Mammary microvascular endothelial cell (primary cell): ENCODE results near the gene WASHC3. TPM values are rescaled to one million over a fixed set of nuclear protein-coding genes. Genes with fewer than 3 reads are reported as not detected.

Experiments
- total RNA-seq: library from RNA; depleted of rRNA; stranded (reverse); fragments of >200 nt; gene quantifications from 2 replicates; pipeline ENCODE4 v1.2.3, GENCODE V29; 2015

The WASHC3 gene, protein sequence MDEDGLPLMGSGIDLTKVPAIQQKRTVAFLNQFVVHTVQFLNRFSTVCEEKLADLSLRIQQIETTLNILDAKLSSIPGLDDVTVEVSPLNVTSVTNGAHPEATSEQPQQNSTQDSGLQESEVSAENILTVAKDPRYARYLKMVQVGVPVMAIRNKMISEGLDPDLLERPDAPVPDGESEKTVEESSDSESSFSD
- 62.8 and 74.5 TPM in 2 replicates for total RNA-seq

DNA sequence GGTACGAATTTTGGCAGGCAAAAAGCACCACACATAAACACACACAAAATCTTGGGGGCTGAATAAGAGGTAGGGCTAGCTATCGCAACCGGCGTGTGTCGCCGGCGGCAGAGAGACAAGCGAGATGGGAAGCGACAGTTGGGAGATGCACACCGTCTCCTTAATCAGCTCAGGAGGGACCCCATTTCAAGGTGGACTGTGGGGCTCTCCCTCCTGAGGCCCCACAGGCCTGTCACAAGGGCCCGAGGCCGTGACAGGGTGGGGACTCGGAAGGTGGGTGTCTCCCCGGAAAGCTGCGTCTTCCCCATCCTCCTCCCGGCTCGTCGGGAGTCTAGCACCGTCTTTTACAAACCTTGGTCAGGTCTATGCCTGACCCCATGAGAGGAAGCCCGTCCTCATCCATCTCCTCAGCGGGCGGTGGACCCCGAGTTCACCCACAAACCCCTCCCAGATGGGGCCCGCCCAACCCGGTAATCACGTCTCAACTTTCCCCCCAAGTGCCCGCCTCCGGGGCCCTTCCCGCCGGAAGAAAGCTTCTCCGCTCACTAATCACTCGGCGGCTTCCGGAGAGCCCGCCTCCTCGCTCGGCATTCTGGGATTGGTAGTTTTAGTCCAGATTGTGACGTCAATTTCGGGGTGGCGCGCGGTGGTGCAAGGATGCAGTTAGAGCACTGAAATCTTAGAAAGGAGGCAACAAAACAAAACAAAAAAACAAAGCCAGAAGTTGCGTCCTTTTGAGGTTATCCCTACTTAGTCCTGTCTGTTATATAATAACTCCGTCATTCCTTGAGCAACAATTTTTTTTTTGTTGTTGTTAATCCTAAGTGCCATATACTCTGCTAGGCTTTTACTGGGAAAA is at the start of gene WASHC3:
WASHC3 (minus strand) TSS at position 432 of the 859 bp plus-strand sequence; CDS start at position 403, 29 bp downstream.

Other genes with a start within 250 kb of the WASHC3 start
- 27.6 and 28.0 TPM in 2 replicates for gene GNPTAB, start 231.0 kb downstream of the WASHC3 start, total RNA-seq
- 44.2 and 44.8 TPM in 2 replicates for gene DRAM1, start 184.4 kb downstream of the WASHC3 start, total RNA-seq
- gene NUP37, start 58.1 kb upstream of the WASHC3 start, total RNA-seq, result 65.9 and 69.9 TPM in 2 replicates
- gene PARPBP, start 58.2 kb upstream of the WASHC3 start, total RNA-seq, result 17.1 and 21.0 TPM in 2 replicates
- gene PMCH, start 135.8 kb upstream of the WASHC3 start, total RNA-seq, result not detected in 2 replicates